ENCODE results near the gene MMP24OS.

The MMP24OS gene

GRCh38 chr20:35277531-35278395, at the start of gene MMP24OS:
TSS of gene MMP24OS (minus strand) at chr20:35278122. CDS start at chr20:35277929, 193 bp downstream.
- peak; percentile 49 for DNase-seq (ENCODE audit: extremely low read depth, low read depth)
- peak; percentile 42 for TF ChIP-seq CTCF (IDR thresholded peaks at IDR 0.05; ENCODE audit: low read depth, low read length)

- TF ChIP-seq CTCF (IDR thresholded peaks at IDR 0.05; ENCODE audit: low read depth, low read length), result no peak
- DNase-seq (ENCODE audit: extremely low read depth, low read depth), result no peak
Measured at GRCh38 chr20:35327074-35327976, 49.4 kb upstream of the MMP24OS start.

GRCh38 chr20:35326740-35327073, 48.8 kb upstream of the MMP24OS start:
- no peak for TF ChIP-seq CTCF (IDR thresholded peaks at IDR 0.05; ENCODE audit: low read depth, low read length)
- DNase-seq (ENCODE audit: extremely low read depth, low read depth), result no peak

- peak; percentile 13 for TF ChIP-seq CTCF (IDR thresholded peaks at IDR 0.05; ENCODE audit: low read depth, low read length)
- DNase-seq (ENCODE audit: extremely low read depth, low read depth), result no peak
Measured at GRCh38 chr20:35326021-35326739, 48.3 kb upstream of the MMP24OS start.

GRCh38 chr20:35325401-35325800, 47.5 kb upstream of the MMP24OS start:
- no peak for TF ChIP-seq CTCF (IDR thresholded peaks at IDR 0.05; ENCODE audit: low read depth, low read length)
- DNase-seq (ENCODE audit: extremely low read depth, low read depth), result no peak

GRCh38 chr20:35320396-35321126, 42.6 kb upstream of the MMP24OS start:
- DNase-seq (ENCODE audit: extremely low read depth, low read depth), result no peak
- no peak for TF ChIP-seq CTCF (IDR thresholded peaks at IDR 0.05; ENCODE audit: low read depth, low read length)

Measured in AG09319 (cell line).